CD4-positive, alpha-beta T cell treated with Interleukin-15 for 1 hour (primary cell): ENCODE data around the gene GVQW3.

Experiments
- DNase-seq: peaks from one replicate; pipeline ENCODE4 v3.0.0-alpha.2; 2020

GVQW3 gene

DNA sequence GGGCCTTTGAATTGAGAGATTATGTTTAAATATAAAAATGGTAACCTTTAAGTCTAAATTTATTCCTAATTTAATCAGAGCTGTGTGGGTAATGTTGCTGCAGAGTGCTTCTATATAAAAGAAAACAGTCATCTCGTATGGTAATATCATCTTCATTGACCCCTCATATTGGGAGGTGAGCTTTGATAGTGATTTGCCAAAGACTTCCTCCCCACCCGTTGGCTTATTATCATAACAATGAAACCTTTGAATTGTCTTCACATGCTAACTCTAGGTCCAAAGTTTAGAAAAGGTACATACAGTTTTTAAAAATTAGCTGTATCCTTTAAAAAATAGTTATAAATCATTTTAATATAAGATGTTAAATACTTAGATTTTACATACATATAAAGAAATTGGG lies 67.4 kb downstream of the GVQW3 start:
- no peak for DNase-seq

DNA sequence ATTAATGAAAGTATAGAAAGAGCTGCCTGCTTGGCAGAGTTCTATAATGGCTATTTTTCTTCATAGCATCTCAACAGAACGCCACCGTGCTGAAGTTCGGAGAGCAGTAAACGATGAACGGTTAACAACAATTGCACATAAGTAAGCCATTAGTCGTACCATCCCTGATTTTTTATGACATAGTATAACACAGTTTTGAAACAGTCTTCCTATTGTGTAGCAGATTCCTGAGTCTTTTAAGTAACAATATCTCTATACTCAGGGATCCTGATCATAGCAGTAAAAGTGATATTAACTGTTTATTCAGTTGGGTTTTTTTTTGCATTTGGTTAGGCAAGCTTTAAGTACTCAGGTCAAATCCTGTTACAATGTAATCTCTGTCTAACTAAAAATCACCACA lies 72.1 kb downstream of the GVQW3 start:
- DNase-seq, result no peak

DNA sequence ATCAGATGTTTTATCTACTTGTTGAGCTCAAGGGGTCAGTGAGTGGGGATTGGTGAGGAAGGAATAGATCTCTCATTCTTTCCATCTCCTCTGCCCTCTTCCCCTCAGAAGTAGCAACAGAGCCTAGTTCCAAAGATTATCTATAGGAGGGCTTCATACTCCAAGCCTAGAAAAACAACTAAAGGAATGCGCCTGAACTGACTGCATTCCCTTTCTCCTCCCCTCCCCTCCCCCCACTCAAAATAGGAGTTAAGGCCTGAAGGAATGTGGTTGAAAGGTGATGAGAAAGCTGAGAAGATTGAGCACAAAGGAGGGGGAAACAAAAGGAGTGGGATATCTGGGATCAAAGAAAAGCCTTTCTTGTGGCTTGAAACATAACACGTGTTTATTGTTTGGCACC lies 74.2 kb downstream of the GVQW3 start:
- no peak for DNase-seq

- DNase-seq, result no peak
Measured at GRCh38 chr11:76455931-76456330, 74.8 kb downstream of the GVQW3 start.

DNA sequence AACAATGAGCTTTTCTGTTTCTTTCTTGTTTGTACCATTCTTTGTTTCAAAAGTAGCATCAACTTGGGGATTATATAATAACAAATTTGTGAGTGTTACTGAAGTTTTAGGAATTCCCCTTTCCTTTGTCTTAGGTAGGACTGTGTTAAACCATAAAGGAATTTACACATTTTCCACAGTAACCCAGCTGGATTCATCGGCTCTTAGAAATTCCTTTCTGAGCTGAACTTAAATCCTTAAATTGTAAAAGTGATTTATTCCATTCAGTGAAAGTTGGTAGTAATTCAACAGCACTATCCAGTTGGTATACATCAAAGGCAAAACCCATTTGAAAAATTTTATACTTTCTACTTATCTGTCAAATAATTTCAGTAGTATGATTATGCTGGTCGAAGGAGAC lies 75.4 kb downstream of the GVQW3 start:
- DNase-seq, result no peak
